Liver (tissue), 9 donors: ENCODE data around the gene KCTD3. TPM values are rescaled to one million over a fixed set of nuclear protein-coding genes. Genes with fewer than 3 reads are reported as not detected.

ENCODE experiments used
- DNase-seq: peaks from one replicate; pipeline ENCODE4 v3.0.0-alpha.2; 2017; ENCODE audit warnings: low spot score
- H3K27ac ChIP-seq, 2 donors: one replicate each; pipeline ENCODE4 v1.7.0; 2013; ENCODE audit warnings: inconsistent platforms in 2 of 2, low read length in 2 of 2, control low read depth in 1 of 2, low read depth in 1 of 2, mild to moderate bottlenecking in 1 of 2
- H3K27me3 ChIP-seq, 4 donors: one replicate each; pipeline versions ENCODE4 v1.6.1 to v1.7.0; 2013; ENCODE audit warnings: low read length in 3 of 4, inconsistent platforms in 1 of 4, mild to moderate bottlenecking in 1 of 4, moderate library complexity in 1 of 4; ENCODE audit not compliant: control insufficient read depth in 4 of 4, insufficient read depth in 4 of 4
- H3K36me3 ChIP-seq, 4 donors: one replicate each; pipeline versions ENCODE4 v1.6.1 to v1.7.0; 2013; ENCODE audit warnings: low read length in 3 of 4, mild to moderate bottlenecking in 3 of 4, low read depth in 1 of 4, moderate library complexity in 1 of 4; ENCODE audit not compliant: control insufficient read depth in 4 of 4, insufficient read depth in 3 of 4
- H3K4me1 ChIP-seq, 4 donors: one replicate each; pipeline versions ENCODE4 v1.6.1 to v1.7.0; 2013; ENCODE audit warnings: low read length in 3 of 4, mild to moderate bottlenecking in 3 of 4, moderate library complexity in 1 of 4; ENCODE audit not compliant: control insufficient read depth in 4 of 4, insufficient read depth in 4 of 4
- H3K4me3 ChIP-seq, 3 donors: one replicate each; pipeline versions ENCODE4 v1.6.1 to v1.7.0; 2013; ENCODE audit warnings: low read length in 3 of 3, control low read depth in 1 of 3, low read depth in 1 of 3, mild to moderate bottlenecking in 1 of 3
- H3K9ac ChIP-seq, 2 donors: one replicate each; pipeline ENCODE4 v1.7.0; 2013; ENCODE audit warnings: low read length in 2 of 2, mild to moderate bottlenecking in 2 of 2, moderate library complexity in 2 of 2, control low read depth in 1 of 2, low read depth in 1 of 2
- H3K9me3 ChIP-seq, 4 donors: one replicate each; pipeline versions ENCODE4 v1.6.1 to v1.7.0; 2013; ENCODE audit warnings: low read length in 3 of 4; ENCODE audit not compliant: control insufficient read depth in 4 of 4
- ATF3 ChIP-seq: IDR thresholded peaks from 2 replicates; pipeline ENCODE4 v1.6.1; 2016; ENCODE audit warnings: antibody characterized with exemption
- CTCF ChIP-seq: fragments of 150-350 bp; IDR thresholded peaks from 2 replicates; pipeline ENCODE4 v1.5.1; 2017; ENCODE audit warnings: improper control_type of control experiment, low read depth, low read length; ENCODE audit not compliant: missing input control
- EGR1 ChIP-seq, 2 donors: IDR thresholded peaks; 2 replicates each; pipeline ENCODE4 v1.6.1; 2016 to 2018; ENCODE audit warnings: antibody characterized with exemption in 2 of 2, low read depth in 2 of 2
- FOXA1 ChIP-seq: IDR thresholded peaks from 2 replicates; pipeline ENCODE4 v1.6.1; 2016; ENCODE audit warnings: antibody characterized with exemption
- FOXA2 ChIP-seq: IDR thresholded peaks from 2 replicates; pipeline ENCODE4 v1.6.1; 2016; ENCODE audit warnings: antibody characterized with exemption
- GABPA ChIP-seq, 2 donors: IDR thresholded peaks in 1 of 2; conservative IDR thresholded peaks in 1 of 2; 2 replicates each; pipeline ENCODE4 v1.6.1; 2016; ENCODE audit warnings: antibody characterized with exemption in 2 of 2, mild to moderate bottlenecking in 1 of 2, moderate library complexity in 1 of 2
- HNF4A ChIP-seq, 2 donors: conservative IDR thresholded peaks; 2 replicates each; pipeline ENCODE4 v1.6.1; 2016; ENCODE audit warnings: antibody characterized with exemption in 2 of 2, mild to moderate bottlenecking in 2 of 2
- HNF4G ChIP-seq: IDR thresholded peaks from 2 replicates; pipeline ENCODE4 v1.6.1; 2016; ENCODE audit warnings: antibody characterized with exemption
- NR2F2 ChIP-seq: IDR thresholded peaks from 2 replicates; pipeline ENCODE4 v1.6.1; 2016; ENCODE audit warnings: antibody characterized with exemption
- RAD21 ChIP-seq, 2 donors: IDR thresholded peaks; 2 replicates each; pipeline ENCODE4 v1.6.1; 2016; ENCODE audit warnings: antibody characterized with exemption in 2 of 2, mild to moderate bottlenecking in 2 of 2
- REST ChIP-seq: IDR thresholded peaks from 2 replicates; pipeline ENCODE4 v1.6.1; 2016; ENCODE audit warnings: antibody characterized with exemption, mild to moderate bottlenecking
- RXRA ChIP-seq, 2 donors: IDR thresholded peaks; 2 replicates each; pipeline ENCODE4 v1.6.1; 2017 to 2018; ENCODE audit warnings: antibody characterized with exemption in 2 of 2, mild to moderate bottlenecking in 1 of 2
- SP1 ChIP-seq: IDR thresholded peaks from 2 replicates; pipeline ENCODE4 v1.6.1; 2018; ENCODE audit warnings: antibody characterized with exemption, mild to moderate bottlenecking
- TAF1 ChIP-seq: conservative IDR thresholded peaks from 2 replicates; pipeline ENCODE4 v1.6.1; 2016; ENCODE audit warnings: antibody characterized with exemption, mild to moderate bottlenecking
- YY1 ChIP-seq: IDR thresholded peaks from 2 replicates; pipeline ENCODE4 v1.6.1; 2016; ENCODE audit warnings: antibody characterized with exemption, mild to moderate bottlenecking
- ZBTB33 ChIP-seq: IDR thresholded peaks from 2 replicates; pipeline ENCODE4 v1.6.1; 2016; ENCODE audit warnings: antibody characterized with exemption
- WGBS: extraction: QIAGEN DNeasy Blood & Tissue Kit; methylation state at CpG from one replicate; pipeline ENCODE4 v1.1.7; 2013; 5-methylcytosine and 5-hydroxymethylcytosine counted together
- polyA plus RNA-seq, 2 donors: library from polyadenylated mRNA; stranded (reverse) in 1 of 2; unstranded in 1 of 2; fragments of 200-250 nt in 1 of 2; fragments of >200 nt in 1 of 2; fragmentation: Nextera tagmentation in 1 of 2; extraction: Ambion mirVana in 1 of 2; gene quantifications; one replicate each; pipeline versions ENCODE4 v1.2.1 to v1.2.3, GENCODE V29; 2013 to 2015
- total RNA-seq, 2 donors: library from RNA; depleted of rRNA; stranded (reverse); fragments of >200 nt; gene quantifications; one replicate each; pipeline ENCODE4 v1.2.3, GENCODE V29; 2014
- donor health status: healthy.
- donor health status: healthy.
- donor health status: healthy.
- donor health status: healthy.
- donor health status: healthy.

KCTD3 gene
- total and polyA plus RNA-seq, 4 donors: 20.8 to 58.7 (median 26.1) TPM

GRCh38 chr1:215547011-215547410 is 20.1 kb upstream of the KCTD3 start:
- TF ChIP-seq ZBTB33 (no peak), GABPA (IDR thresholded peaks at IDR 0.05 in 1 of 2, conservative IDR thresholded peaks at IDR 0.05 in 1 of 2) (no peak), TAF1 (no peak), YY1 (no peak), RAD21 (IDR thresholded peaks at IDR 0.05) (no peak), REST (no peak), ATF3 (no peak), SP1 (no peak), FOXA1 (no peak), NR2F2 (no peak), HNF4G (no peak), FOXA2 (no peak), CTCF (no peak), RXRA (IDR thresholded peaks at IDR 0.05) (no peak), HNF4A (conservative IDR thresholded peaks at IDR 0.05) (no peak), EGR1 (IDR thresholded peaks at IDR 0.05; ENCODE audit: low read depth in 2 of 2) (no peak)
- H3K9ac ChIP-seq: no peak overlapping the region
- H3K4me3 ChIP-seq: no peak overlapping the region
- no peaks in the 10 kb centered on the region for H3K27me3 ChIP-seq
- no peaks in the 10 kb centered on the region for H3K36me3 ChIP-seq
- no peak for DNase-seq
- peaks cover 0 to 11% (median 10%) of the 10 kb centered on the region in 4 donors for H3K4me1 ChIP-seq
- 88% methylated on average over 1 of the region's 1 CpG for WGBS
- H3K9me3 ChIP-seq: no peaks in the 10 kb centered on the region
- H3K27ac ChIP-seq: no peak overlapping the region

- WGBS: 94% methylated on average over 5 of the region's 5 CpGs
These were observed 15.3 kb upstream of the KCTD3 start for GRCh38 chr1:215551806-215552205.

More at GRCh38 chr1:215551806-215552205, 15.3 kb upstream of the KCTD3 start:
- TF ChIP-seq FOXA1: no peak
- Histone ChIP-seq H3K27me3 (no peaks in the 10 kb centered on the region), H3K9ac (no peak overlapping the region), H3K27ac (no peak overlapping the region), H3K36me3 (no peaks in the 10 kb centered on the region), H3K9me3 (no peaks in the 10 kb centered on the region), H3K4me1 (no peaks in the 10 kb centered on the region), H3K4me3 (no peak overlapping the region)
- DNase-seq: no peak
